ENCODE measurements around the gene ZC3H12A. TPM values are rescaled to one million over a fixed set of nuclear protein-coding genes. Genes with fewer than 3 reads are reported as not detected.

ZC3H12A gene
- total RNA-seq, 1 donor from 2014 or later = 19.5 TPM

Other genes starting within 250 kb of the ZC3H12A start
- 59.7 and 63.7 TPM in 2 replicates for gene MEAF6, start 40.2 kb downstream of the ZC3H12A start, total RNA-seq
- gene SNIP1, start 79.7 kb downstream of the ZC3H12A start, total RNA-seq = 27.9 and 31.5 TPM in 2 replicates
- gene DNALI1, start 82.4 kb downstream of the ZC3H12A start, total RNA-seq = 0.09 and 0.32 TPM in 2 replicates
- gene GNL2, start 121.4 kb downstream of the ZC3H12A start, total RNA-seq = 68.9 TPM in 2 replicates
- not detected in 2 replicates for gene RSPO1, start 160.3 kb downstream of the ZC3H12A start, total RNA-seq
- 64.9 and 66.4 TPM in 2 replicates for gene CDCA8, start 217.9 kb downstream of the ZC3H12A start, total RNA-seq